Cerebellar nuclear complex (tissue), 1 donor: ENCODE results near the gene HEXB.
A peak's percentile ranks its signal among the peaks of the same experiment; 100 is the strongest.
"Not testable (repeated sequence)": the region's sequence is repeated elsewhere in the genome, so short reads cannot be mapped to it uniquely, and the experiment has no call there.

Experiments
- DNase-seq, 2 experiments: peaks; one replicate each; lab custom pipeline; 2025; lab: John Stamatoyannopoulos, UW

HEXB gene

GRCh38 chr5:74659172-74659571 is 25.9 kb upstream of the HEXB start:
- no peak for DNase-seq

- no peak for DNase-seq
Observed at GRCh38 chr5:74660140-74660539, 24.9 kb upstream of the HEXB start.

GRCh38 chr5:74660873-74661272 is 24.2 kb upstream of the HEXB start:
- no peak for DNase-seq

GRCh38 chr5:74664551-74664950 is 20.5 kb upstream of the HEXB start:
- DNase-seq, result no peak

GRCh38 chr5:74665273-74665672 is 19.8 kb upstream of the HEXB start:
- DNase-seq, result no peak

GRCh38 chr5:74665816-74666215 is 19.2 kb upstream of the HEXB start:
- no peak for DNase-seq

- no peak for DNase-seq
Observed at GRCh38 chr5:74667396-74667795, 17.6 kb upstream of the HEXB start.

GRCh38 chr5:74669821-74670220 is 15.2 kb upstream of the HEXB start:
- DNase-seq, result no peak

- no peak for DNase-seq
Observed at GRCh38 chr5:74670396-74671038, 14.5 kb upstream of the HEXB start.

GRCh38 chr5:74672215-74672877 is 12.7 kb upstream of the HEXB start:
- DNase-seq, result no peak

- peak; percentile 32 to 88 for DNase-seq
Observed at GRCh38 chr5:74673011-74673790, 11.8 kb upstream of the HEXB start.

GRCh38 chr5:74676466-74676865 is 8.6 kb upstream of the HEXB start:
- DNase-seq, result not testable (repeated sequence)

- not testable (repeated sequence) for DNase-seq
Observed at GRCh38 chr5:74678123-74678522, 6.9 kb upstream of the HEXB start.

- not testable (repeated sequence) for DNase-seq
Observed at GRCh38 chr5:74679300-74679699, 5.7 kb upstream of the HEXB start.

- no peak for DNase-seq
Observed at GRCh38 chr5:74679966-74680365, 5.1 kb upstream of the HEXB start.

GRCh38 chr5:74685979-74686631 is 1.1 kb downstream of the HEXB start:
- DNase-seq, result no peak

GRCh38 chr5:74686962-74687751 is 2.1 kb downstream of the HEXB start:
- no peak for DNase-seq

GRCh38 chr5:74693191-74693590 is 8.2 kb downstream of the HEXB start:
- DNase-seq, result no peak

- DNase-seq, result no peak
Observed at GRCh38 chr5:74717596-74717995, 32.6 kb downstream of the HEXB start.

GRCh38 chr5:74722271-74722670 is 37.2 kb downstream of the HEXB start:
- DNase-seq, result no peak

GRCh38 chr5:74725331-74725730 is 40.3 kb downstream of the HEXB start:
- DNase-seq, result no peak

- no peak for DNase-seq
Observed at GRCh38 chr5:74736759-74737158, 51.7 kb downstream of the HEXB start.
